ENCODE data around the gene WHRN. TPM values are rescaled to one million over a fixed set of nuclear protein-coding genes. Genes with fewer than 3 reads are reported as not detected.

Gene WHRN
- total RNA-seq, 2 donors from 2014 or later: 3.3 to 3.6 TPM

- H3K27ac ChIP-seq: no peak overlapping the region
- DNase-seq: no peak
- H3K27me3 ChIP-seq: no peaks in the 10 kb centered on the region
- no peaks in the 10 kb centered on the region for H3K36me3 ChIP-seq
- intact Hi-C loops (cut with DNase I): no loop called here
- no peak for TF ChIP-seq CTCF (IDR thresholded peaks at IDR 0.05)
- H3K4me3 ChIP-seq: no peak overlapping the region
- H3K9ac ChIP-seq (ENCODE audit: low read depth in 2 of 2, low read length in 2 of 2): no peak overlapping the region
- H3K4me1 ChIP-seq: no peaks in the 10 kb centered on the region
- no peaks in the 10 kb centered on the region for H3K9me3 ChIP-seq
Measured at GRCh38 chr9:114449236-114449635, 56.0 kb downstream of the WHRN start.

- no peak for DNase-seq
- TF ChIP-seq CTCF (IDR thresholded peaks at IDR 0.05): no peak
- intact Hi-C loops (cut with DNase I): no loop called here
- H3K4me3 ChIP-seq: no peak overlapping the region
- no peak overlapping the region for H3K9ac ChIP-seq (ENCODE audit: low read depth in 2 of 2, low read length in 2 of 2)
- no peaks in the 10 kb centered on the region for H3K9me3 ChIP-seq
- no peaks in the 10 kb centered on the region for H3K27me3 ChIP-seq
- no peaks in the 10 kb centered on the region for H3K36me3 ChIP-seq
- no peaks in the 10 kb centered on the region for H3K4me1 ChIP-seq
- H3K27ac ChIP-seq: no peak overlapping the region
Measured at GRCh38 chr9:114448706-114449105, 56.6 kb downstream of the WHRN start.

- TF ChIP-seq CTCF (IDR thresholded peaks at IDR 0.05): no peak
- Histone ChIP-seq H3K9ac (ENCODE audit: low read depth in 2 of 2, low read length in 2 of 2) (no peak overlapping the region), H3K4me3 (no peak overlapping the region), H3K36me3 (no peaks in the 10 kb centered on the region), H3K9me3 (no peaks in the 10 kb centered on the region), H3K27ac (no peak overlapping the region), H3K27me3 (no peaks in the 10 kb centered on the region), H3K4me1 (no peaks in the 10 kb centered on the region)
- DNase-seq: no peak
- intact Hi-C loops (cut with DNase I): no loop called here
Measured at GRCh38 chr9:114446672-114447450, 58.4 kb downstream of the WHRN start.

GRCh38 chr9:114446036-114446435, 59.2 kb downstream of the WHRN start:
- Histone ChIP-seq H3K27me3 (no peaks in the 10 kb centered on the region), H3K9ac (ENCODE audit: low read depth in 2 of 2, low read length in 2 of 2) (no peak overlapping the region), H3K9me3 (no peaks in the 10 kb centered on the region), H3K4me3 (no peak overlapping the region), H3K4me1 (no peaks in the 10 kb centered on the region), H3K36me3 (no peaks in the 10 kb centered on the region), H3K27ac (no peak overlapping the region)
- intact Hi-C loops (cut with DNase I): no loop called here
- no peak for TF ChIP-seq CTCF (IDR thresholded peaks at IDR 0.05)
- no peak for DNase-seq

GRCh38 chr9:114445616-114446015, 59.7 kb downstream of the WHRN start:
- Histone ChIP-seq H3K27me3 (no peaks in the 10 kb centered on the region), H3K27ac (no peak overlapping the region), H3K9ac (ENCODE audit: low read depth in 2 of 2, low read length in 2 of 2) (no peak overlapping the region), H3K4me3 (no peak overlapping the region), H3K9me3 (no peaks in the 10 kb centered on the region), H3K4me1 (no peaks in the 10 kb centered on the region), H3K36me3 (no peaks in the 10 kb centered on the region)
- DNase-seq: no peak
- intact Hi-C loops (cut with DNase I): no loop called here
- no peak for TF ChIP-seq CTCF (IDR thresholded peaks at IDR 0.05)

Data from colonic mucosa (tissue), 4 donors.